H1 (cell line): ENCODE data around the gene CYTIP. TPM values are rescaled to one million over a fixed set of nuclear protein-coding genes. Genes with fewer than 3 reads are reported as not detected.

Source experiments
- CTCF ChIA-PET: fragments of 300-600 bp; sonication (Branson Sonifier 250); formaldehyde crosslinking; loops from one replicate; lab custom pipeline; 2021; ENCODE audit not compliant: partially characterized antibody; lab: Charles Lee
- POLR2A ChIA-PET: fragments of 300-600 bp; sonication (Branson Sonifier 250); formaldehyde crosslinking; loops from one replicate; lab custom pipeline; 2021; ENCODE audit warnings: inconsistent platforms; ENCODE audit not compliant: partially characterized antibody; lab: Charles Lee
- DNase-seq, 2 experiments: peaks; one replicate each; pipeline versions ENCODE4 v3.0.0 to v3.0.0-alpha.2; 2010 to 2022; ENCODE audit warnings: low spot score in 2 of 2, low read depth in 1 of 2, mixed read lengths in 1 of 2
- FAIRE-seq: peaks from 2 replicates; lab custom pipeline; 2011; peaks lifted over from hg19 to GRCh38; lab: Jason Lieb, UNC
- H2AFZ ChIP-seq: 2 replicates; pipeline ENCODE4 v1.8.1; 2012; ENCODE audit warnings: low read length, inconsistent platforms
- H2AK5ac ChIP-seq: 2 replicates; pipeline ENCODE4 v1.6.1; 2013; ENCODE audit warnings: low read depth, low read length
- H2BK120ac ChIP-seq: replicated peaks from 2 replicates; pipeline ENCODE3; 2013; ENCODE audit warnings: low read depth, low read length, inconsistent platforms
- H2BK12ac ChIP-seq: 2 replicates; pipeline ENCODE4 v1.6.1; 2013; ENCODE audit warnings: low read depth, low read length
- H2BK15ac ChIP-seq: 2 replicates; pipeline ENCODE4 v1.6.1; 2013; ENCODE audit warnings: low read length
- H2BK20ac ChIP-seq: 2 replicates; pipeline ENCODE4 v1.6.1; 2013; ENCODE audit warnings: low read length
- H2BK5ac ChIP-seq: 2 replicates; pipeline ENCODE4 v1.6.1; 2013; ENCODE audit warnings: low read depth, low read length
- H3K14ac ChIP-seq: 2 replicates; pipeline ENCODE4 v1.6.1; 2013; ENCODE audit warnings: inconsistent platforms; ENCODE audit not compliant: insufficient read length
- H3K18ac ChIP-seq: 2 replicates; pipeline ENCODE4 v1.6.1; 2013; ENCODE audit warnings: low read length; ENCODE audit errors: extremely low read depth
- H3K23ac ChIP-seq: 2 replicates; pipeline ENCODE4 v1.6.1; 2013; ENCODE audit warnings: inconsistent platforms; ENCODE audit not compliant: insufficient read length
- H3K23me2 ChIP-seq: 2 replicates; pipeline ENCODE4 v1.6.1; 2013; ENCODE audit warnings: low read depth, low read length
- H3K27ac ChIP-seq: 2 replicates; pipeline ENCODE4 v1.6.1; 2011; ENCODE audit warnings: low read depth, low read length, inconsistent platforms
- H3K27me3 ChIP-seq, 4 experiments: replicated peaks in 1 of 4; 1 replicate in 1 of 4; 2 replicates in 3 of 4; pipeline versions ENCODE4 v1.6.1 to v1.8.1; 2011 to 2013; ENCODE audit warnings: low read length in 3 of 4, mild to moderate bottlenecking in 3 of 4, inconsistent platforms in 2 of 4, mixed read lengths in 2 of 4, moderate library complexity in 1 of 4; ENCODE audit not compliant: control insufficient read depth in 3 of 4, insufficient read depth in 3 of 4; ENCODE audit errors: extremely low read depth in 1 of 4
- H3K36me3 ChIP-seq, 4 experiments: 2 replicates each; pipeline versions ENCODE4 v1.6.1 to v1.8.1; 2011 to 2013; ENCODE audit warnings: mild to moderate bottlenecking in 4 of 4, low read length in 3 of 4, moderate library complexity in 2 of 4, control low read depth in 1 of 4, inconsistent platforms in 1 of 4; ENCODE audit not compliant: insufficient read depth in 4 of 4, control insufficient read depth in 2 of 4
- H3K4ac ChIP-seq: replicated peaks from 2 replicates; pipeline ENCODE3; 2013; ENCODE audit warnings: low read length, low read depth, mixed read lengths, inconsistent platforms; ENCODE audit not compliant: insufficient read length
- H3K4me1 ChIP-seq, 4 experiments: replicated peaks in 1 of 4; 1 replicate in 1 of 4; 2 replicates in 3 of 4; pipeline versions ENCODE4 v1.6.1 to v1.8.1; 2011 to 2013; ENCODE audit warnings: low read length in 3 of 4, inconsistent platforms in 2 of 4, mixed read lengths in 1 of 4; ENCODE audit not compliant: insufficient read depth in 4 of 4, control insufficient read depth in 3 of 4
- H3K4me2 ChIP-seq, 2 experiments: 2 replicates each; pipeline versions ENCODE4 v1.6.1 to v1.8.1; 2011 to 2013; ENCODE audit warnings: low read depth in 2 of 2, low read length in 2 of 2, control low read depth in 1 of 2, inconsistent platforms in 1 of 2, mild to moderate bottlenecking in 1 of 2; ENCODE audit not compliant: insufficient read depth in 1 of 2
- H3K4me3 ChIP-seq, 4 experiments: fragments of 200-600, 300-600 bp in 1 of 4; sonication (generic), shearing (Covaris generic), sonication (Bioruptor Twin) in 1 of 4; 2 replicates each; pipeline versions ENCODE4 v1.5.1 to v1.8.1; 2011 to 2016; ENCODE audit warnings: low read length in 4 of 4, low read depth in 3 of 4, control low read depth in 2 of 4, inconsistent platforms in 2 of 4, mild to moderate bottlenecking in 2 of 4, mixed read lengths in 1 of 4, moderate library complexity in 1 of 4; ENCODE audit not compliant: insufficient read depth in 2 of 4; ENCODE audit errors: extremely low read depth in 1 of 4
- H3K56ac ChIP-seq: replicated peaks from 2 replicates; pipeline ENCODE3; 2013; ENCODE audit warnings: low read depth, mild to moderate bottlenecking, mixed read lengths, low read length, inconsistent platforms; ENCODE audit not compliant: insufficient read length
- H3K79me1 ChIP-seq: 2 replicates; pipeline ENCODE4 v1.6.1; 2013; ENCODE audit warnings: low read depth, low read length, control low read depth
- H3K79me2 ChIP-seq, 2 experiments: 2 replicates each; pipeline versions ENCODE4 v1.6.1 to v1.8.1; 2012 to 2013; ENCODE audit warnings: low read length in 2 of 2, mild to moderate bottlenecking in 2 of 2, inconsistent platforms in 1 of 2; ENCODE audit not compliant: insufficient read depth in 2 of 2, control insufficient read depth in 1 of 2
- H3K9ac ChIP-seq, 4 experiments: replicated peaks in 1 of 4; 1 replicate in 1 of 4; 2 replicates in 3 of 4; pipeline versions ENCODE4 v1.6.1 to v1.8.1; 2011 to 2013; ENCODE audit warnings: low read depth in 3 of 4, low read length in 3 of 4, control low read depth in 2 of 4, mild to moderate bottlenecking in 2 of 4, moderate library complexity in 2 of 4, inconsistent platforms in 1 of 4; ENCODE audit errors: extremely low read depth in 1 of 4
- H3K9me3 ChIP-seq, 2 experiments: 2 replicates each; pipeline versions ENCODE4 v1.6.1 to v1.8.1; 2012 to 2013; ENCODE audit warnings: mild to moderate bottlenecking in 2 of 2, moderate library complexity in 2 of 2, control low read depth in 1 of 2, inconsistent platforms in 1 of 2, low read depth in 1 of 2, low read length in 1 of 2, mixed read lengths in 1 of 2; ENCODE audit not compliant: insufficient read depth in 2 of 2
- H4K20me1 ChIP-seq, 2 experiments: replicated peaks in 1 of 2; 2 replicates each; pipeline versions ENCODE3 to v1.8.1; 2011 to 2013; ENCODE audit warnings: inconsistent platforms in 2 of 2, low read length in 2 of 2, mild to moderate bottlenecking in 1 of 2; ENCODE audit not compliant: insufficient read depth in 2 of 2, control insufficient read depth in 1 of 2
- H4K5ac ChIP-seq: 2 replicates; pipeline ENCODE4 v1.6.1; 2013; ENCODE audit warnings: low read length, low read depth, mixed read lengths, inconsistent platforms; ENCODE audit not compliant: insufficient read length
- H4K8ac ChIP-seq: 2 replicates; pipeline ENCODE4 v1.8.0; 2013; ENCODE audit warnings: mild to moderate bottlenecking, moderate library complexity, low read length, inconsistent platforms; ENCODE audit not compliant: insufficient read depth; ENCODE audit errors: extremely low read depth
- H4K91ac ChIP-seq: replicated peaks from 2 replicates; pipeline ENCODE3; 2013; ENCODE audit warnings: low read length, mixed read lengths, inconsistent platforms; ENCODE audit not compliant: insufficient read length
- ASH2L ChIP-seq: fragments of 200-600, 300-600 bp; sonication (generic); IDR thresholded peaks from one replicate; pipeline ENCODE4 v1.7.1; 2017; ENCODE audit warnings: low read length
- ATF2 ChIP-seq: IDR thresholded peaks from 2 replicates; pipeline ENCODE4 v1.6.1; 2012; ENCODE audit warnings: low read length, inconsistent platforms
- GABPA ChIP-seq: IDR thresholded peaks from 2 replicates; pipeline ENCODE4 v1.6.1; 2011; ENCODE audit warnings: mild to moderate bottlenecking, low read length, moderate library complexity, borderline replicate concordance; ENCODE audit not compliant: insufficient read depth
- HDAC2 ChIP-seq, 2 experiments: fragments of 300-600 bp in 1 of 2; sonication (generic) in 1 of 2; IDR thresholded peaks; 2 replicates each; pipeline ENCODE4 v1.6.1; 2011 to 2012; ENCODE audit warnings: low read depth in 2 of 2, low read length in 2 of 2, mild to moderate bottlenecking in 2 of 2, moderate library complexity in 2 of 2, borderline replicate concordance in 1 of 2, inconsistent platforms in 1 of 2
- HDAC6 ChIP-seq: IDR thresholded peaks from one replicate; pipeline ENCODE4 v1.7.1; 2012; ENCODE audit warnings: low read depth, mild to moderate bottlenecking, inconsistent platforms, low read length, moderate library complexity
- NANOG ChIP-seq: IDR thresholded peaks from 2 replicates; pipeline ENCODE4 v1.6.1; 2011; ENCODE audit warnings: low read length, low read depth, mild to moderate bottlenecking, inconsistent platforms; ENCODE audit not compliant: insufficient read depth, poor library complexity, severe bottlenecking
- NRF1 ChIP-seq: IDR thresholded peaks from 2 replicates; pipeline ENCODE4 v1.6.1; 2011; ENCODE audit warnings: mild to moderate bottlenecking, low read depth, low read length, improper control_type of control experiment
- PHF8 ChIP-seq: fragments of 200-600 bp; sonication (generic); conservative IDR thresholded peaks from 2 replicates; pipeline ENCODE4 v1.7.1; 2012; ENCODE audit warnings: low read depth, mild to moderate bottlenecking, inconsistent platforms, low read length, moderate library complexity
- RXRA ChIP-seq: IDR thresholded peaks from 2 replicates; pipeline ENCODE4 v1.6.1; 2011; ENCODE audit warnings: low read depth, mild to moderate bottlenecking, low read length, moderate library complexity; ENCODE audit not compliant: insufficient read depth
- SP2 ChIP-seq: IDR thresholded peaks from 2 replicates; pipeline ENCODE4 v1.6.1; 2012; ENCODE audit warnings: mild to moderate bottlenecking, low read length, inconsistent platforms
- SUZ12 ChIP-seq: fragments of 200-600 bp; sonication (generic); IDR thresholded peaks from 2 replicates; pipeline ENCODE4 v1.6.1; 2012; ENCODE audit warnings: mild to moderate bottlenecking, inconsistent platforms, low read length, moderate library complexity, mixed read lengths
- TEAD4 ChIP-seq: IDR thresholded peaks from 2 replicates; pipeline ENCODE4 v1.6.1; 2012; ENCODE audit warnings: low read depth, low read length, inconsistent platforms, mixed read lengths
- WGBS, 2 experiments: shearing (Covaris generic) in 1 of 2; methylation state at CpG; one replicate each; pipeline versions ENCODE4 v1.1.6 to v1.1.7; 2013 to 2015; ENCODE audit warnings: low lambda C conversion rate in 2 of 2, mixed read lengths in 2 of 2, inconsistent platforms in 1 of 2, low coverage in 1 of 2, missing lambda C conversion rate in 1 of 2; ENCODE audit not compliant: insufficient replicate concordance in 2 of 2, insufficient coverage in 1 of 2, insufficient read length in 1 of 2; ENCODE audit errors: extremely low coverage in 1 of 2, missing lambda C conversion rate in 1 of 2; 5-methylcytosine and 5-hydroxymethylcytosine counted together
- polyA plus RNA-seq, 7 experiments: library from polyadenylated mRNA; depleted of rRNA in 3 of 7; stranded (reverse) in 5 of 7; unstranded in 2 of 7; fragments of >200 nt in 5 of 7; fragments of 200-250 nt in 2 of 7; gene quantifications; 1 replicate in 5 of 7; 2 replicates in 1 of 7; 4 replicates in 1 of 7; pipeline versions ENCODE4 v1.2.1 to v1.2.3, GENCODE V29; 2011 to 2013; ENCODE audit warnings: missing spikeins in 2 of 7, mixed read lengths in 2 of 7
- total RNA-seq: library from RNA; stranded (reverse); fragmentation: NEBNext Ultra II Directional; extraction: Animal tissue kit (Norgen Biotek cat#: 25700); gene quantifications from 2 replicates; pipeline ENCODE4 v1.2.1, GENCODE V29; 2021

The CYTIP gene
- total and polyA plus RNA-seq, 2 of the 8 experiments (the other 6 are each of a cell fraction or from before 2014, with no cell fraction given) = 0.12 TPM; not detected in 1

GRCh38 chr2:157460384-157460837 is 16.5 kb upstream of the CYTIP start:
- Histone ChIP-seq H3K4ac (no peak overlapping the region), H2AFZ (no peak overlapping the region), H3K36me3 (no peaks in the 10 kb centered on the region), H2BK5ac (no peak overlapping the region), H3K4me2 (0 out of 4 replicates have a peak overlapping the region, but pooled peaks of 1 of the 2 experiments have one; percentile 0), H2BK12ac (no peak overlapping the region), H3K23me2 (no peaks in the 10 kb centered on the region), H4K91ac (no peak overlapping the region), H4K5ac (no peak overlapping the region), H3K27me3 (no peaks in the 10 kb centered on the region), H2AK5ac (no peak overlapping the region), H4K20me1 (no peaks in the 10 kb centered on the region), H3K79me2 (no peaks in the 10 kb centered on the region), H3K27ac (no peak overlapping the region), H3K79me1 (no peaks in the 10 kb centered on the region), H2BK15ac (no peak overlapping the region), H3K4me3 (no peak overlapping the region), H3K18ac (no peak overlapping the region), H3K14ac (no peak overlapping the region), H3K23ac (no peak overlapping the region), H2BK120ac (no peak overlapping the region), H4K8ac (no peak overlapping the region), H2BK20ac (no peak overlapping the region), H3K9ac (no peak overlapping the region), H3K9me3 (no peaks in the 10 kb centered on the region), H3K4me1 (peaks cover 0 to 8% (median 1%) of the 10 kb centered on the region in 4 experiments; a peak in 2 of 7 replicates), H3K56ac (no peak overlapping the region)
- FAIRE-seq = no peak
- no peak for DNase-seq
- 52% methylated on average over 3 of the region's 3 CpGs; no CpG with 5 or more reads in 1 of the 2 experiments for WGBS, 2 experiments
- ChIA-PET CTCF (interaction anchor here (0.7 to 3.5 kb wide), 5 partner anchors 14 to 154 kb away, joined by 3 to 14 read pairs (median 3); partner anchors contain the start of gene ERMN), POLR2A (no interaction called here)
- no peak for TF ChIP-seq TEAD4
- no peak for TF ChIP-seq ATF2
- no peak for TF ChIP-seq GABPA
- no peak for TF ChIP-seq RXRA
- no peak for TF ChIP-seq SUZ12
- TF ChIP-seq NRF1 = no peak
- no peak for TF ChIP-seq NANOG
- TF ChIP-seq ASH2L = no peak
- no peak for TF ChIP-seq HDAC6
- TF ChIP-seq SP2 = no peak
- no peak for TF ChIP-seq PHF8
- no peak for TF ChIP-seq HDAC2 (IDR thresholded peaks at IDR 0.05; ENCODE audit: borderline replicate concordance in 1 of 2, low read depth in 2 of 2, low read length in 2 of 2)
